Mucosa of rectum (tissue), 2 donors: ENCODE measurements around the gene TEN1.

Source experiments
- H3K27ac ChIP-seq, 2 donors: one replicate each; pipeline ENCODE4 v1.7.0; 2013; ENCODE audit warnings: inconsistent platforms in 2 of 2, low read depth in 2 of 2, low read length in 2 of 2
- H3K27me3 ChIP-seq, 2 donors: one replicate each; pipeline ENCODE4 v1.7.0; 2013; ENCODE audit warnings: low read length in 2 of 2; ENCODE audit not compliant: control insufficient read depth in 2 of 2, insufficient read depth in 2 of 2
- H3K36me3 ChIP-seq, 2 donors: one replicate each; pipeline ENCODE4 v1.7.0; 2013; ENCODE audit warnings: low read length in 2 of 2; ENCODE audit not compliant: control insufficient read depth in 2 of 2, insufficient read depth in 2 of 2
- H3K4me1 ChIP-seq, 2 donors: one replicate each; pipeline ENCODE4 v1.7.0; 2013; ENCODE audit warnings: low read length in 2 of 2, mild to moderate bottlenecking in 1 of 2; ENCODE audit not compliant: control insufficient read depth in 2 of 2, insufficient read depth in 2 of 2
- H3K4me3 ChIP-seq, 2 donors: one replicate each; pipeline ENCODE4 v1.7.0; 2013; ENCODE audit warnings: low read length in 2 of 2
- H3K9ac ChIP-seq, 2 donors: one replicate each; pipeline ENCODE4 v1.7.0; 2013; ENCODE audit warnings: low read length in 2 of 2, low read depth in 1 of 2, mild to moderate bottlenecking in 1 of 2
- H3K9me3 ChIP-seq, 2 donors: one replicate each; pipeline ENCODE4 v1.7.0; 2013; ENCODE audit warnings: low read length in 2 of 2; ENCODE audit not compliant: control insufficient read depth in 2 of 2
- donor health status: healthy.
- donor health status: Normal muscosa, but diverticular disease.

Gene TEN1

GRCh38 chr17:76005263-76006149 is 26.5 kb downstream of the TEN1 start:
- peaks cover 34% of the 10 kb centered on the region in 2 donors for H3K4me1 ChIP-seq
- H3K36me3 ChIP-seq, result peaks cover 8 to 34% of the 10 kb centered on the region in 2 donors
- H3K27ac ChIP-seq, result peak overlapping the region in 1 of 2 donors; percentile 48
- H3K4me3 ChIP-seq, result no peak overlapping the region
- H3K27me3 ChIP-seq, result no peaks in the 10 kb centered on the region
- H3K9me3 ChIP-seq, result no peaks in the 10 kb centered on the region
- peak overlapping the region in 1 of 2 donors; percentile 32 for H3K9ac ChIP-seq

GRCh38 chr17:76007131-76007849 is 28.2 kb downstream of the TEN1 start:
- no peak overlapping the region for H3K4me3 ChIP-seq
- no peaks in the 10 kb centered on the region for H3K9me3 ChIP-seq
- no peak overlapping the region for H3K9ac ChIP-seq
- peaks cover 16 to 18% of the 10 kb centered on the region in 2 donors for H3K4me1 ChIP-seq
- H3K36me3 ChIP-seq, result peaks cover 18 to 30% of the 10 kb centered on the region in 2 donors
- H3K27ac ChIP-seq, result no peak overlapping the region
- no peaks in the 10 kb centered on the region for H3K27me3 ChIP-seq

GRCh38 chr17:76007850-76008165 is 28.8 kb downstream of the TEN1 start:
- Histone ChIP-seq H3K27ac (no peak overlapping the region), H3K4me1 (peaks cover 15 to 18% of the 10 kb centered on the region in 2 donors), H3K4me3 (no peak overlapping the region), H3K36me3 (peaks cover 18 to 29% of the 10 kb centered on the region in 2 donors), H3K9ac (no peak overlapping the region), H3K27me3 (no peaks in the 10 kb centered on the region), H3K9me3 (no peaks in the 10 kb centered on the region)

GRCh38 chr17:76008208-76008607 is 29.2 kb downstream of the TEN1 start:
- H3K36me3 ChIP-seq, result peaks cover 18 to 29% of the 10 kb centered on the region in 2 donors
- no peak overlapping the region for H3K27ac ChIP-seq
- H3K4me3 ChIP-seq, result no peak overlapping the region
- no peaks in the 10 kb centered on the region for H3K27me3 ChIP-seq
- peaks cover 12 to 14% of the 10 kb centered on the region in 2 donors for H3K4me1 ChIP-seq
- no peak overlapping the region for H3K9ac ChIP-seq
- H3K9me3 ChIP-seq, result no peaks in the 10 kb centered on the region

GRCh38 chr17:76008630-76009425 is 29.8 kb downstream of the TEN1 start:
- peaks cover 9 to 10% of the 10 kb centered on the region in 2 donors for H3K4me1 ChIP-seq
- H3K9me3 ChIP-seq, result no peaks in the 10 kb centered on the region
- H3K27me3 ChIP-seq, result no peaks in the 10 kb centered on the region
- H3K27ac ChIP-seq, result no peak overlapping the region
- H3K36me3 ChIP-seq, result peaks cover 23 to 29% of the 10 kb centered on the region in 2 donors
- H3K4me3 ChIP-seq, result no peak overlapping the region
- no peak overlapping the region for H3K9ac ChIP-seq

- Histone ChIP-seq H3K36me3 (peaks cover 23 to 25% of the 10 kb centered on the region in 2 donors), H3K27me3 (no peaks in the 10 kb centered on the region), H3K27ac (no peak overlapping the region)
These were observed 30.4 kb downstream of the TEN1 start for GRCh38 chr17:76009447-76009846.

GRCh38 chr17:76009969-76010661 is 31.1 kb downstream of the TEN1 start:
- H3K9me3 ChIP-seq, result no peaks in the 10 kb centered on the region
- no peaks in the 10 kb centered on the region for H3K27me3 ChIP-seq
- peaks cover 17 to 25% of the 10 kb centered on the region in 2 donors for H3K36me3 ChIP-seq
- H3K9ac ChIP-seq, result no peak overlapping the region
- H3K4me1 ChIP-seq, result peaks cover 4 to 6% of the 10 kb centered on the region in 2 donors
- no peak overlapping the region for H3K4me3 ChIP-seq
- no peak overlapping the region for H3K27ac ChIP-seq

More at GRCh38 chr17:76009447-76009846, 30.4 kb downstream of the TEN1 start:
- Histone ChIP-seq H3K4me3 (no peak overlapping the region), H3K4me1 (peaks cover 7 to 8% of the 10 kb centered on the region in 2 donors), H3K9ac (no peak overlapping the region), H3K9me3 (no peaks in the 10 kb centered on the region)

GRCh38 chr17:76011951-76012350 is 32.9 kb downstream of the TEN1 start:
- no peaks in the 10 kb centered on the region for H3K27me3 ChIP-seq
- peaks cover 12 to 25% of the 10 kb centered on the region in 2 donors for H3K36me3 ChIP-seq
- no peaks in the 10 kb centered on the region for H3K9me3 ChIP-seq
- H3K4me3 ChIP-seq, result no peak overlapping the region
- no peaks in the 10 kb centered on the region for H3K4me1 ChIP-seq
- no peak overlapping the region for H3K9ac ChIP-seq
- no peak overlapping the region for H3K27ac ChIP-seq

GRCh38 chr17:76013377-76013932 is 34.4 kb downstream of the TEN1 start:
- Histone ChIP-seq H3K4me1 (no peaks in the 10 kb centered on the region), H3K9me3 (no peaks in the 10 kb centered on the region), H3K27me3 (no peaks in the 10 kb centered on the region), H3K9ac (no peak overlapping the region), H3K36me3 (peaks cover 10 to 25% of the 10 kb centered on the region in 2 donors), H3K27ac (no peak overlapping the region), H3K4me3 (no peak overlapping the region)
